K562 (cell line): ENCODE results near the gene RASGRP2. TPM values are rescaled to one million over a fixed set of nuclear protein-coding genes. Genes with fewer than 3 reads are reported as not detected.

Experiments used
- BCLAF1 ChIP-seq, 2 experiments: fragments of 450-650 bp in 1 of 2; IDR thresholded peaks; 2 replicates each; pipeline ENCODE4 v1.6.1; 2011 to 2017; ENCODE audit warnings: low read depth in 2 of 2, antibody characterized with exemption in 1 of 2, borderline replicate concordance in 1 of 2, low read length in 1 of 2, mild to moderate bottlenecking in 1 of 2, mixed read lengths in 1 of 2; ENCODE audit not compliant: control insufficient read depth in 1 of 2
- ELF4 ChIP-seq: fragments of 450-650 bp; formaldehyde crosslinking; IDR thresholded peaks from 2 replicates; pipeline ENCODE4 v1.4.0; 2022; ENCODE audit warnings: missing genetic modification characterization
- GABPB2 ChIP-seq: fragments of 250-450 bp; sonication (Bioruptor Pico); conservative IDR thresholded peaks from 2 replicates; pipeline ENCODE4 v1.5.1; 2021; ENCODE audit warnings: mild to moderate bottlenecking
- HMGXB4 ChIP-seq: sonication (generic); formaldehyde crosslinking; IDR thresholded peaks from 2 replicates; pipeline ENCODE4 v1.8.1; 2023; ENCODE audit warnings: mild to moderate bottlenecking, missing genetic modification reagents
- ILK ChIP-seq: fragments of 450-650 bp; IDR thresholded peaks from 2 replicates; pipeline ENCODE4 v1.6.1; 2016; ENCODE audit warnings: missing genetic modification characterization, low read depth, mild to moderate bottlenecking, missing compliant biosample characterization, moderate library complexity, borderline replicate concordance
- KLF6 ChIP-seq: fragments of 250-450 bp; sonication (Bioruptor Pico); IDR thresholded peaks from 2 replicates; pipeline ENCODE4 v1.4.0; 2020; ENCODE audit warnings: mild to moderate bottlenecking, moderate library complexity, borderline replicate concordance
- NELFE ChIP-seq: IDR thresholded peaks from 2 replicates; pipeline ENCODE4 v1.6.1; 2011; ENCODE audit warnings: mild to moderate bottlenecking; ENCODE audit not compliant: insufficient read depth, insufficient read length
- NFIC ChIP-seq: fragments of 450-650 bp; IDR thresholded peaks from 2 replicates; pipeline ENCODE4 v1.6.1; 2017; ENCODE audit warnings: mild to moderate bottlenecking, inconsistent platforms
- NR0B1 ChIP-seq: fragments of 450-650 bp; IDR thresholded peaks from one replicate; pipeline ENCODE4 v1.6.1; 2018; ENCODE audit warnings: mild to moderate bottlenecking, moderate library complexity; ENCODE audit not compliant: partially characterized antibody
- PHB ChIP-seq: fragments of 250-450 bp; sonication (Bioruptor Pico); IDR thresholded peaks from 2 replicates; pipeline ENCODE4 v1.5.0; 2021
- RBM25 ChIP-seq: fragments of 200-400 bp; formaldehyde crosslinking; IDR thresholded peaks from 2 replicates; pipeline ENCODE4 v1.6.1; 2018; ENCODE audit warnings: low read length, low read depth, moderate library complexity; ENCODE audit not compliant: severe bottlenecking
- SNIP1 ChIP-seq: fragments of 450-650 bp; IDR thresholded peaks from 2 replicates; pipeline ENCODE4 v1.7.1; 2017; ENCODE audit warnings: low read depth, mild to moderate bottlenecking
- SRSF1 ChIP-seq: fragments of 200-400 bp; formaldehyde crosslinking; IDR thresholded peaks from 2 replicates; pipeline ENCODE4 v1.6.1; 2017; ENCODE audit warnings: mild to moderate bottlenecking, low read depth, low read length, moderate library complexity
- TEAD1 ChIP-seq, 2 experiments: fragments of 450-650 bp in 1 of 2; sonication (generic) in 1 of 2; formaldehyde crosslinking; IDR thresholded peaks; 2 replicates each; pipeline versions ENCODE4 v1.4.0 to v1.8.0; 2020 to 2022; ENCODE audit warnings: mild to moderate bottlenecking in 2 of 2, missing genetic modification reagents in 1 of 2
- THRAP3 ChIP-seq: fragments of 450-650 bp; IDR thresholded peaks from 2 replicates; pipeline ENCODE4 v1.6.1; 2016; ENCODE audit warnings: mild to moderate bottlenecking, inconsistent platforms, borderline replicate concordance
- ZFX ChIP-seq: sonication (generic); formaldehyde crosslinking; IDR thresholded peaks from 2 replicates; pipeline ENCODE4 v1.8.0; 2022; ENCODE audit warnings: mild to moderate bottlenecking, missing genetic modification reagents, moderate library complexity
- ZHX1 ChIP-seq: fragments of 150-350 bp; conservative IDR thresholded peaks from 2 replicates; pipeline ENCODE4 v1.6.1; 2014; ENCODE audit warnings: low read length
- ZNF778 ChIP-seq: fragments of 450-650 bp; formaldehyde crosslinking; IDR thresholded peaks from 2 replicates; pipeline ENCODE4 v1.4.0; 2020; ENCODE audit warnings: mild to moderate bottlenecking, moderate library complexity
- polyA plus RNA-seq, 8 experiments: library from polyadenylated mRNA; depleted of rRNA in 4 of 8; stranded (reverse) in 5 of 8; unstranded in 3 of 8; fragments of >200 nt; fragmentation: Nextera tagmentation in 2 of 8; fragmentation: Illumina TruSeq in 1 of 8; extraction: Ambion mirVana in 2 of 8; extraction: Trizol in 1 of 8; gene quantifications; 2 replicates each; pipeline versions ENCODE4 v1.2.1 to v1.2.3, GENCODE V29; 2011 to 2014; ENCODE audit warnings: inconsistent platforms in 1 of 8, missing spikeins in 1 of 8
- total RNA-seq, 7 experiments: library from RNA; depleted of rRNA in 6 of 7; stranded (reverse); fragments of >200 nt in 6 of 7; fragmentation: Illumina TruSeq in 2 of 7; extraction: Trizol in 2 of 7; gene quantifications; 2 replicates each; pipeline versions ENCODE4 v1.2.1 to v1.2.3, GENCODE V29; 2011 to 2021; ENCODE audit warnings: low replicate concordance in 1 of 7

Gene RASGRP2
- total and polyA plus RNA-seq, 9 of the 15 experiments (the other 6 are each of a cell fraction or from before 2014, with no cell fraction given), result 0.87 to 22.7 (median 5.5) TPM

GRCh38 chr11:64778473-64779298, 34.7 kb upstream of the RASGRP2 start, which contains the start of gene SF1 (continued):
- peak; percentile 95 for TF ChIP-seq ZHX1
- TF ChIP-seq NELFE, result no peak
- TF ChIP-seq BCLAF1 (IDR thresholded peaks at IDR 0.05; ENCODE audit: borderline replicate concordance in 1 of 2, control insufficient read depth in 1 of 2, low read depth in 2 of 2, low read length in 1 of 2), result no peak
- no peak for TF ChIP-seq PHB (CRISPR knock-in tag)
- no peak for TF ChIP-seq GABPB2 (CRISPR knock-in tag)
- TF ChIP-seq KLF6 (CRISPR knock-in tag), result no peak
- no peak for TF ChIP-seq TEAD1 (CRISPR knock-in tag; IDR thresholded peaks at IDR 0.05)
- TF ChIP-seq HMGXB4 (CRISPR knock-in tag), result peak; percentile 77; the same call in 1 of the 2 replicates
- TF ChIP-seq NFIC, result no peak
- TF ChIP-seq ILK (tag), result no peak
- TF ChIP-seq RBM25, result peak; percentile 78
- TF ChIP-seq ZNF778 (CRISPR knock-in tag), result no peak
- TF ChIP-seq NR0B1, result no peak
- TF ChIP-seq SNIP1, result no peak
- TF ChIP-seq ELF4 (CRISPR knock-in tag), result no peak
- peak; percentile 77 for TF ChIP-seq ZFX (CRISPR knock-in tag)
- TF ChIP-seq THRAP3, result no peak
- TF ChIP-seq SRSF1, result no peak
